ENCODE results near the gene CORIN.

GRCh38 chr4:47696823-47697222 is 141.0 kb downstream of the CORIN start:
- no peak for TF ChIP-seq BCL11A (IDR thresholded peaks at IDR 0.05; ENCODE audit: low read depth, low read length)
- no peak for TF ChIP-seq EZH2 (IDR thresholded peaks at IDR 0.05; ENCODE audit: borderline replicate concordance, control insufficient read depth, low read depth, low read length)
- TF ChIP-seq IKZF2 (IDR thresholded peaks at IDR 0.05): no peak
- TF ChIP-seq CTCF (IDR thresholded peaks at IDR 0.05 in 2 of 3, conservative IDR thresholded peaks at IDR 0.05 in 1 of 3; ENCODE audit: control insufficient read depth in 2 of 3, extremely low read depth in 1 of 3, insufficient read depth in 1 of 3, low read depth in 3 of 3, low read length in 3 of 3): no peak
- TF ChIP-seq USF1 (IDR thresholded peaks at IDR 0.05; ENCODE audit: borderline replicate concordance, extremely low read length, insufficient read depth, low read depth, low read length): no peak
- no peak for TF ChIP-seq CHD2 (IDR thresholded peaks at IDR 0.05; ENCODE audit: borderline replicate concordance, low read depth, low read length)
- TF ChIP-seq TBL1XR1 (IDR thresholded peaks at IDR 0.05; ENCODE audit: low read depth, low read length): no peak
- no peak for TF ChIP-seq POLR2AphosphoS5 (IDR thresholded peaks at IDR 0.05; ENCODE audit: low read length)
- TF ChIP-seq POLR2A (IDR thresholded peaks at IDR 0.05; ENCODE audit: low read depth, low read length): no peak
- no peak for TF ChIP-seq DPF2 (IDR thresholded peaks at IDR 0.05)
- no peak for TF ChIP-seq EP300 (IDR thresholded peaks at IDR 0.05; ENCODE audit: borderline replicate concordance in 1 of 2, control insufficient read depth in 1 of 2, low read depth in 2 of 2, low read length in 2 of 2)
- no peak for TF ChIP-seq GABPA (IDR thresholded peaks at IDR 0.05; ENCODE audit: low read depth)
- no peak for TF ChIP-seq SUPT20H (IDR thresholded peaks at IDR 0.05; ENCODE audit: borderline replicate concordance, control insufficient read depth, low read depth, low read length)
- TF ChIP-seq PKNOX1 (IDR thresholded peaks at IDR 0.05): no peak

All from GM12878 (cell line).